ENCODE data around the gene DCST2. TPM values are rescaled to one million over a fixed set of nuclear protein-coding genes. Genes with fewer than 3 reads are reported as not detected.

DCST2 gene
- total RNA-seq, 1 donor from 2014 or later = 0.16 TPM

GRCh38 chr1:155075535-155075934 is 42.0 kb upstream of the DCST2 start:
- peaks cover 41% of the 10 kb centered on the region for H3K4me1 Mint-ChIP-seq
- no peak overlapping the region for H3K4me3 Mint-ChIP-seq
- no peak for DNase-seq
- peaks cover 16% of the 10 kb centered on the region for H3K27me3 Mint-ChIP-seq
- H3K9me3 Mint-ChIP-seq = no peaks in the 10 kb centered on the region
- H3K27ac Mint-ChIP-seq = no peak overlapping the region
- intact Hi-C loops (cut with micrococcal nuclease) = no loop called here
- no peaks in the 10 kb centered on the region for H3K36me3 Mint-ChIP-seq (ENCODE audit: low read depth)

- Mint-ChIP-seq H3K36me3 (ENCODE audit: low read depth) (peaks cover 2% of the 10 kb centered on the region), H3K4me3 (no peak overlapping the region), H3K27ac (no peak overlapping the region), H3K4me1 (peaks cover 34% of the 10 kb centered on the region), H3K27me3 (peaks cover 7% of the 10 kb centered on the region), H3K9me3 (no peaks in the 10 kb centered on the region)
- intact Hi-C loops (cut with micrococcal nuclease) = no loop called here
- DNase-seq = peak; percentile 78
These were observed 40.0 kb upstream of the DCST2 start for GRCh38 chr1:155073377-155074242.

GRCh38 chr1:155072531-155073289 is 39.1 kb upstream of the DCST2 start:
- H3K4me3 Mint-ChIP-seq = no peak overlapping the region
- H3K36me3 Mint-ChIP-seq (ENCODE audit: low read depth) = peaks cover 6% of the 10 kb centered on the region
- peaks cover 4% of the 10 kb centered on the region for H3K27me3 Mint-ChIP-seq
- H3K27ac Mint-ChIP-seq = no peak overlapping the region
- no peaks in the 10 kb centered on the region for H3K9me3 Mint-ChIP-seq
- no peak for DNase-seq
- H3K4me1 Mint-ChIP-seq = peaks cover 32% of the 10 kb centered on the region
- intact Hi-C loops (cut with micrococcal nuclease) = no loop called here

- H3K4me1 Mint-ChIP-seq = peaks cover 30% of the 10 kb centered on the region
- H3K4me3 Mint-ChIP-seq = peak overlapping the region; percentile 15
These were observed 38.1 kb upstream of the DCST2 start for GRCh38 chr1:155071701-155072100.

GRCh38 chr1:155070721-155071569 is 37.4 kb upstream of the DCST2 start:
- intact Hi-C loops (cut with micrococcal nuclease) = no loop called here
- Mint-ChIP-seq H3K4me3 (peak overlapping the region; percentile 15), H3K27me3 (peaks cover 2% of the 10 kb centered on the region), H3K9me3 (no peaks in the 10 kb centered on the region), H3K4me1 (peaks cover 28% of the 10 kb centered on the region), H3K27ac (no peak overlapping the region), H3K36me3 (ENCODE audit: low read depth) (peaks cover 6% of the 10 kb centered on the region)
- peak; percentile 91 for DNase-seq

More at GRCh38 chr1:155071701-155072100, 38.1 kb upstream of the DCST2 start:
- Mint-ChIP-seq H3K27ac (peak overlapping the region; percentile 13), H3K9me3 (no peaks in the 10 kb centered on the region), H3K27me3 (peaks cover 2% of the 10 kb centered on the region), H3K36me3 (ENCODE audit: low read depth) (peaks cover 6% of the 10 kb centered on the region)
- no peak for DNase-seq
- intact Hi-C loops (cut with micrococcal nuclease) = no loop called here

- Mint-ChIP-seq H3K36me3 (ENCODE audit: low read depth) (peaks cover 6% of the 10 kb centered on the region), H3K9me3 (no peaks in the 10 kb centered on the region), H3K4me3 (peak overlapping the region; percentile 15), H3K27me3 (peaks cover 2% of the 10 kb centered on the region), H3K27ac (no peak overlapping the region), H3K4me1 (peaks cover 24% of the 10 kb centered on the region)
- DNase-seq = no peak
- intact Hi-C loops (cut with micrococcal nuclease) = no loop called here
These were observed 36.6 kb upstream of the DCST2 start for GRCh38 chr1:155070158-155070621.

GRCh38 chr1:155069551-155070157 is 36.1 kb upstream of the DCST2 start:
- Mint-ChIP-seq H3K36me3 (ENCODE audit: low read depth) (peaks cover 6% of the 10 kb centered on the region), H3K4me3 (no peak overlapping the region), H3K4me1 (peaks cover 24% of the 10 kb centered on the region), H3K27ac (no peak overlapping the region), H3K27me3 (peaks cover 2% of the 10 kb centered on the region), H3K9me3 (no peaks in the 10 kb centered on the region)
- no peak for DNase-seq
- intact Hi-C loops (cut with micrococcal nuclease) = no loop called here

- intact Hi-C loops (cut with micrococcal nuclease) = no loop called here
- Mint-ChIP-seq H3K4me3 (no peak overlapping the region), H3K27me3 (peaks cover 2% of the 10 kb centered on the region), H3K9me3 (no peaks in the 10 kb centered on the region), H3K27ac (no peak overlapping the region), H3K4me1 (peaks cover 21% of the 10 kb centered on the region), H3K36me3 (ENCODE audit: low read depth) (peaks cover 6% of the 10 kb centered on the region)
- DNase-seq = no peak
These were observed 35.0 kb upstream of the DCST2 start for GRCh38 chr1:155068599-155068998.

- Mint-ChIP-seq H3K27me3 (peaks cover 2% of the 10 kb centered on the region), H3K9me3 (no peaks in the 10 kb centered on the region), H3K4me1 (peaks cover 24% of the 10 kb centered on the region), H3K4me3 (no peak overlapping the region), H3K36me3 (ENCODE audit: low read depth) (peaks cover 6% of the 10 kb centered on the region), H3K27ac (no peak overlapping the region)
- no peak for DNase-seq
- intact Hi-C loops (cut with micrococcal nuclease) = no loop called here
These were observed 33.2 kb upstream of the DCST2 start for GRCh38 chr1:155066777-155067176.

GRCh38 chr1:155064832-155065429 is 31.4 kb upstream of the DCST2 start:
- Mint-ChIP-seq H3K9me3 (no peaks in the 10 kb centered on the region), H3K27me3 (no peaks in the 10 kb centered on the region)

GRCh38 chr1:155064111-155064831 is 30.7 kb upstream of the DCST2 start:
- H3K36me3 Mint-ChIP-seq (ENCODE audit: low read depth) = peaks cover 13% of the 10 kb centered on the region
- H3K4me1 Mint-ChIP-seq = peaks cover 23% of the 10 kb centered on the region
- H3K9me3 Mint-ChIP-seq = no peaks in the 10 kb centered on the region
- no peaks in the 10 kb centered on the region for H3K27me3 Mint-ChIP-seq
- intact Hi-C loops (cut with micrococcal nuclease) = loop anchor here (5.0 kb wide), 2 partner anchors 62 to 92 kb away; partner anchors contain the start of genes CKS1B, SHC1 and ZBTB7B
- peak overlapping the region; percentile 54 for H3K27ac Mint-ChIP-seq
- H3K4me3 Mint-ChIP-seq = peak overlapping the region; percentile 80
- peak; percentile 75 for DNase-seq

More at GRCh38 chr1:155064832-155065429, 31.4 kb upstream of the DCST2 start:
- intact Hi-C loops (cut with micrococcal nuclease) = loop anchor here (5.0 kb wide), 2 partner anchors 63 to 93 kb away; partner anchors contain the start of genes CKS1B, SHC1 and ZBTB7B
- peaks cover 23% of the 10 kb centered on the region for H3K4me1 Mint-ChIP-seq
- H3K27ac Mint-ChIP-seq = no peak overlapping the region
- H3K4me3 Mint-ChIP-seq = peak overlapping the region; percentile 80
- DNase-seq = no peak
- H3K36me3 Mint-ChIP-seq (ENCODE audit: low read depth) = peaks cover 10% of the 10 kb centered on the region

- Mint-ChIP-seq H3K4me3 (peak within 1 kb of the TSS; percentile 80), H3K27me3 (no peaks in the 10 kb centered on the region), H3K36me3 (ENCODE audit: low read depth) (peaks cover 13% of the 10 kb centered on the region), H3K9me3 (no peaks in the 10 kb centered on the region), H3K4me1 (peaks cover 23% of the 10 kb centered on the region), H3K27ac (peak within 1 kb of the TSS; percentile 54)
- intact Hi-C loops (cut with micrococcal nuclease) = loop anchor here (1.0 to 5.0 kb wide), 4 partner anchors 21 to 108 kb away; partner anchors contain the start of genes CKS1B, SHC1 and ZBTB7B
- peak; percentile 96 for DNase-seq
These were observed 30.0 kb upstream of the DCST2 start, which contains the start of gene EFNA4 for GRCh38 chr1:155063550-155064110. TSS of gene EFNA4 (plus strand) at chr1:155063740. CDS start at chr1:155063824, 84 bp downstream.

All from activated CD4-positive, alpha-beta T cell treated with anti-CD3 and anti-CD28 coated beads, Interleukin-2, amount 10 ng/mL, durations not matched to agents 24 days and 14 days (primary cell).